ENCODE results near the gene HMGN2.

GRCh38 chr1:26434161-26434752 lies 38.0 kb upstream of the HMGN2 start:
- no peak for TF ChIP-seq CTCF (IDR thresholded peaks at IDR 0.05)
- TF ChIP-seq POLR2A (IDR thresholded peaks at IDR 0.05): no peak
- TF ChIP-seq EP300 (IDR thresholded peaks at IDR 0.05): no peak

Measured in suprapubic skin (tissue), 3 donors.